ENCODE data around the gene TMEM221.
"Not testable (repeated sequence)": the region's sequence is repeated elsewhere in the genome, so short reads cannot be mapped to it uniquely, and the experiment has no call there.

TMEM221 gene

GRCh38 chr19:17448131-17448967 is at the start of gene TMEM221:
TSS of gene TMEM221 (minus strand) at chr19:17448668. CDS start at chr19:17448462, 206 bp downstream.
- DNase-seq (ENCODE audit: low read depth) = no peak

GRCh38 chr19:17497149-17497798 is 48.8 kb upstream of the TMEM221 start:
- DNase-seq (ENCODE audit: low read depth) = no peak

- DNase-seq (ENCODE audit: low read depth) = no peak
Observed at GRCh38 chr19:17496337-17496997, 48.0 kb upstream of the TMEM221 start.

- DNase-seq (ENCODE audit: low read depth) = no peak
Observed at GRCh38 chr19:17495639-17496296, 47.3 kb upstream of the TMEM221 start.

- DNase-seq (ENCODE audit: low read depth) = no peak
Observed at GRCh38 chr19:17491287-17491686, 42.8 kb upstream of the TMEM221 start.

GRCh38 chr19:17490411-17490810 is 41.9 kb upstream of the TMEM221 start:
- DNase-seq (ENCODE audit: low read depth) = no peak

- DNase-seq (ENCODE audit: low read depth) = no peak
Observed at GRCh38 chr19:17489392-17490030, 41.0 kb upstream of the TMEM221 start.

GRCh38 chr19:17488593-17489391 is 40.3 kb upstream of the TMEM221 start:
- no peak for DNase-seq (ENCODE audit: low read depth)

GRCh38 chr19:17487284-17488121 is 39.0 kb upstream of the TMEM221 start:
- DNase-seq (ENCODE audit: low read depth) = no peak

GRCh38 chr19:17486545-17487240 is 38.2 kb upstream of the TMEM221 start:
- DNase-seq (ENCODE audit: low read depth) = no peak

- DNase-seq (ENCODE audit: low read depth) = no peak
Observed at GRCh38 chr19:17484520-17485185, 36.2 kb upstream of the TMEM221 start.

GRCh38 chr19:17483605-17484002 is 35.1 kb upstream of the TMEM221 start:
- DNase-seq (ENCODE audit: low read depth) = no peak

- no peak for DNase-seq (ENCODE audit: low read depth)
Observed at GRCh38 chr19:17482877-17483604, 34.6 kb upstream of the TMEM221 start.

GRCh38 chr19:17481986-17482385 is 33.5 kb upstream of the TMEM221 start:
- DNase-seq (ENCODE audit: low read depth) = no peak

- peak; percentile 53 for DNase-seq (ENCODE audit: low read depth)
Observed at GRCh38 chr19:17479325-17479791, 30.9 kb upstream of the TMEM221 start.

GRCh38 chr19:17475541-17476115 is 27.2 kb upstream of the TMEM221 start:
- DNase-seq (ENCODE audit: low read depth) = no peak

GRCh38 chr19:17475011-17475540 is 26.6 kb upstream of the TMEM221 start:
- DNase-seq (ENCODE audit: low read depth) = not testable (repeated sequence)
